ENCODE results near the gene KCNK6.

The KCNK6 gene

GRCh38 chr19:38375748-38376147 lies 56.1 kb downstream of the KCNK6 start:
- no peak for DNase-seq (ENCODE audit: low read depth)
- TF ChIP-seq CTCF (IDR thresholded peaks at IDR 0.05; ENCODE audit: low read depth, low read length, missing control alignments), result no peak
- H3K4me3 ChIP-seq (ENCODE audit: low read depth, low read length), result peak overlapping the region; percentile 94
- in situ Hi-C loops (cut with HindIII; ENCODE audit: low sequenced_read_pairs), result no loop called here

GRCh38 chr19:38376576-38376975 lies 56.9 kb downstream of the KCNK6 start:
- no peak for DNase-seq (ENCODE audit: low read depth)
- in situ Hi-C loops (cut with HindIII; ENCODE audit: low sequenced_read_pairs), result no loop called here
- no peak overlapping the region for H3K4me3 ChIP-seq (ENCODE audit: low read depth, low read length)
- no peak for TF ChIP-seq CTCF (IDR thresholded peaks at IDR 0.05; ENCODE audit: low read depth, low read length, missing control alignments)

- in situ Hi-C loops (cut with HindIII; ENCODE audit: low sequenced_read_pairs), result no loop called here
- DNase-seq (ENCODE audit: low read depth), result no peak
- H3K4me3 ChIP-seq (ENCODE audit: low read depth, low read length), result no peak overlapping the region
- TF ChIP-seq CTCF (IDR thresholded peaks at IDR 0.05; ENCODE audit: low read depth, low read length, missing control alignments), result no peak
Measured at GRCh38 chr19:38377052-38377451, 57.4 kb downstream of the KCNK6 start.

- TF ChIP-seq CTCF (IDR thresholded peaks at IDR 0.05; ENCODE audit: low read depth, low read length, missing control alignments), result no peak
- no peak for DNase-seq (ENCODE audit: low read depth)
- no peak overlapping the region for H3K4me3 ChIP-seq (ENCODE audit: low read depth, low read length)
- in situ Hi-C loops (cut with HindIII; ENCODE audit: low sequenced_read_pairs), result no loop called here
Measured at GRCh38 chr19:38378866-38379265, 59.2 kb downstream of the KCNK6 start.

GRCh38 chr19:38381138-38381537 lies 61.5 kb downstream of the KCNK6 start:
- no peak overlapping the region for H3K4me3 ChIP-seq (ENCODE audit: low read depth, low read length)
- in situ Hi-C loops (cut with HindIII; ENCODE audit: low sequenced_read_pairs), result no loop called here
- no peak for TF ChIP-seq CTCF (IDR thresholded peaks at IDR 0.05; ENCODE audit: low read depth, low read length, missing control alignments)
- no peak for DNase-seq (ENCODE audit: low read depth)
